CD4-positive, alpha-beta T cell treated with Interleukin-1 beta for 1 hour (primary cell): Measurements from ENCODE around the gene TSPEAR.
"Not testable (repeated sequence)": the region's sequence is repeated elsewhere in the genome, so short reads cannot be mapped to it uniquely, and the experiment has no call there.

Source experiments
- DNase-seq, 2 donors: peaks; one replicate each; pipeline ENCODE4 v3.0.0-alpha.2; 2020 to 2022

Gene TSPEAR

DNA sequence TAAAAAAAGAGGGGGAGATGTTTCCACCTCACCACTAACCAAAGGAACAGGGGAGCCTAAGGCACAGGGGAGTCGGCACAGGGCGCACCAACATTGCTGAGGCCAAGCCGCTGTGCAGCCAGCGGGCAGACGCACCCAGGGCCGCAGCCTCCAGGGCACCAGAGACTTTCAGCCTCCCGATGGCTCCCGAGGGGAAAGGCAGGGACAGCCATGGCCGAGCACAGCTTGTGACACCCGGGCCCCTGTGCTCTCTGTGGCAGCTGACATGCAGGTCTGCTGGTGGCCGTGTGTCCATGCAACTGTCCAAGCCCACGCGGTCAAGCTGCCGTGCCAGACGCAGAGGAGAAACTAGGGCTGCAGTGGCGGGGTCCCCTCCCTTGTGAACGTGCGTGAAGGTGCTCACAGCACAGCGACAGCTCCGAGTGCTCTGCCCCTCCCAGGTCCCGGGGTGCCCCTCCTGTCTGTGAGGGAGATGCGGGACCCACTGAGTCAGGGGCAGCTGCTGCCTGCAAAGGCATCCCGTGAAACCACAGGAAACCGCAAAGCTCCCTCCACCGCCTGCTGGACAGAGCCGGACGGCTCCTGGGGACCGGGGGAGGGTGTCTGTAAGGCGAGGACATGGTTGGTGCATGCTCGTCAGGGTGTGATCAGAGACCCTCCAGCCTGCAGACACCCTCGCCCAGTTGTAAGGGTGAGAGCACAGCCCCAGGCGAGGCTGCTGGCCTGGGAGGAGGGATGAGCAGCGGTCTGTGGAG is 62.6 kb downstream of the TSPEAR start:
- DNase-seq, result no peak

DNA sequence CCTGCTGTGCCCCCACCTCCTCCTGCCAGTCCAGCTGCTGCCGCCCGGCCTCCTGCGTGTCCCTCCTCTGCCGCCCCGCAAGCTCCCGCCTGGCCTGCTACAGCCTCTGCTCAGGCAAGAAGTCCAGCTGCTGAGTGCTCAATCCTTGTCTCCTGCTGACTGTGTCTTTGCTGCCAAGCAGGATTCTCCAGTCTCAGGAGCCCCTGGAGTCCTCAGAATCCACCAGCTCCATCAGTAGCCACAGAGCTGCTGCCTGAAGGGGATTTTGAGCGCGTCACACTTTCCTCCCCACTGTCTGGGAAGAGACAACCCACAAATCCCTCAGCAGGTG is 64.2 kb downstream of the TSPEAR start:
- no peak for DNase-seq

DNA sequence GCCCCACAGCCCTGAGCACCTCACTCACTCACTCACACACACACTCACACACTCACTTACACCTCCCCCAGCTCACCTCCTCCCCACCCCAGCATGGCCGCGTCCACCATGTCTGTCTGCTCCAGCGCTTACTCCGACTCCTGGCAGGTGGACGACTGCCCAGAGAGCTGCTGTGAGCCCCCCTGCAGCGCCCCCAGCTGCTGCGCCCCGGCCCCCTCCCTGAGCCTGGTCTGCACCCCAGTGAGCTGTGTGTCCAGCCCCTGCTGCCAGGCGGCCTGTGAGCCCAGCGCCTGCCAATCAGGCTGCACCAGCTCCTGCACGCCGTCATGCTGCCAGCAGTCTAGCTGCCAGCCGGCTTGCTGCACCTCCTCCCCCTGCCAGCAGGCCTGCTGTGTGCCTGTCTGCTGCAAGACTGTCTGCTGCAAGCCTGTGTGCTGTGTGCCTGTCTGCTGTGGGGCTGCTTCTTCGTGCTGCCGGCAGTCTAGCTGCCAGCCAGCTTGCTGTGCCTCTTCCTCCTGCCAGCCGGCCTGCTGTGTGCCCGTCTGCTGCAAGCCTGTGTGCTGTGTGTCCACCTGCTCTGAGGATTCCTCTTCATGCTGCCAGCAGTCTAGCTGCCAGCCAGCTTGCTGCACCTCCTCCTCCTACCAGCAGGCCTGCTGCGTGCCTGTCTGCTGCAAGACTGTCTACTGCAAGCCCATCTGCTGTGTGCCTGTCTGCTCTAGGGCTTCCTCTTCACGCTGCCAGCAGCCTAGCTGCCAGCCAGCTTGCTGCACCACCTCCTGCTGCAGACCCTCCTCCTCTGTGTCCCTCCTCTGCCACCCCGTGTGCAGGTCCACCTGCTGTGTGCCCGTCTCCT is 64.8 kb downstream of the TSPEAR start, which contains the start of gene KRTAP10-11:
Gene KRTAP10-11 (plus strand): TSS at position 49 of the 856 bp plus-strand sequence. CDS start 45 bp downstream, at position 94.
- not testable (repeated sequence) for DNase-seq

DNA sequence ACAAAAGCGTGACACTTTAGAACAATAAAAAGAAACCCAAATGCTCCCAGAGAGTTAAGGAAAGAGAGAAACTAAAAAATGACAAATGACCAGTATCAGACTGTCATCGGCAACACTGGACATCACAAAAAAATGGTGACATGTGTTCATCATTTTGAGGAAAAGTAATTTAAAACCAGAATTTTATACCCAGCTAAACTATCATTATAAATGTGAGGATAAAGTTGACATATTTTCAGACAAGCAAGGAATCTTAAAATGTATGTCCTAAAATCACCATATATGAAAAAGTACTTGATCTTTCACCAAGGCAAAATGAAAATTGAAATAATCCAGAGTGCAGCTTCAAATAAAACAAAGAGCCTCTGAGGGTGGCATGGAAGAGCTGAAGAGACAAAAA is 66.5 kb downstream of the TSPEAR start:
- DNase-seq, result no peak

DNA sequence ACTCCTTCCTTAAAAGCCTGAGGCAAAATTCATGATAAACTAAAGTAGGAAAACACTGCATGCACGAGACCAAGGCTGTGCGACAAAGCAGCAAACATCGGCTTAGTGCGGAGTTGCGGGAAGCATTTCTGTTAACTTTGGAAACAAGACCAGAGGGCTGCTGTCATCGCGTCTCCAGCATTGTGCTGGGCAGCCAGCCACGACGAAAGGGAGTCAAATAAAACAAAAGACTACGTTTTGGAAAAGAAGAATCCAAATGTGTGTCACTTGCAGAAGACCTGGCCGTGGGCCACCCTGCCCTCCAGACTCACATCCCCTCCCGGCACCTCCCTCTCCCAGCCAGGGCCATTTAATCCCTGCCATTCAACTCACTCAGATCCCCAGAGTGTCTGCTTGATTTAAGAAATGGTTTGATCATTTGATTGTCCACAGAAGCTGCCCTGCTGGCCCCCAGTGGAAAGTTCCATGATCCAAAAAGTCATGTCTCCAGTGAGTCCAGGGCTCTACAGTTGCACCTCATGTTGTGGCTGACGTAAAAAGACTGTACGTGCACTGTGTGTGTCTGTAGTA is 67.5 kb downstream of the TSPEAR start:
- no peak for DNase-seq

DNA sequence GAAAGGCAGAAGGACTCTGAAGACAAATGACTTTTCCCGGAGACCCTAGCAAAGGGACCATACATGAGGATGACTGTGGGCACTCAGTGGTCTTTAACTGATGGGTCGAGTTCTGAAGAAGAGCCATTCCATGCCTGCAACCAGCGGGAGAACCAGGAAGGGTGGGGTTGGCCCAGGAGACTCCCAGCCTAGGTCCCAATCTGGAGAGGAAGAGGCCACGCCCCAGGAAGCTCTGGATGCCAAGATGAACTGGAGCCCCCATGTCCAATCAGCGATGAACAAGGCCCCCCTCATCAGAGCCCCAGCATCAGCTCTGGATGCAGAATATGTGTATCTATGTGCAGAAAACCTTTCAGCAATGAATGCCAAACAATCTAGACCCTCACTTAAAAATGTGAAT is 70.6 kb downstream of the TSPEAR start:
- DNase-seq, result no peak

DNA sequence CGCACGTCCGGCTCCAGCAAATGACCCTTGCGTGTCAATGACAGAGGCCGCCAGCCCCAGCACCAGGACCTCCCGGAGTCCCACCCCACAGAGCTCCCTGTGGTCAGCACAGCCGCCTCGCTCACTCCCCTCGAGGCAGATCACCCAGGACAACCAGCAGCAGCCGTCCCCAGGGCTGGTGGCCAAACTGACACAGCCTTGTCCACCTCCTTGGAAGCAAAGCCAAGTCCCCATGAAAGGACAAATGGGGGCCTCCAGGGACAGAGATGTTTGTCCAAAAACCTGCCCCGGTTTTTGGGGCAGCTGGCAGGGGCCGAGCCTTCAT is 72.1 kb downstream of the TSPEAR start:
- no peak for DNase-seq

DNA sequence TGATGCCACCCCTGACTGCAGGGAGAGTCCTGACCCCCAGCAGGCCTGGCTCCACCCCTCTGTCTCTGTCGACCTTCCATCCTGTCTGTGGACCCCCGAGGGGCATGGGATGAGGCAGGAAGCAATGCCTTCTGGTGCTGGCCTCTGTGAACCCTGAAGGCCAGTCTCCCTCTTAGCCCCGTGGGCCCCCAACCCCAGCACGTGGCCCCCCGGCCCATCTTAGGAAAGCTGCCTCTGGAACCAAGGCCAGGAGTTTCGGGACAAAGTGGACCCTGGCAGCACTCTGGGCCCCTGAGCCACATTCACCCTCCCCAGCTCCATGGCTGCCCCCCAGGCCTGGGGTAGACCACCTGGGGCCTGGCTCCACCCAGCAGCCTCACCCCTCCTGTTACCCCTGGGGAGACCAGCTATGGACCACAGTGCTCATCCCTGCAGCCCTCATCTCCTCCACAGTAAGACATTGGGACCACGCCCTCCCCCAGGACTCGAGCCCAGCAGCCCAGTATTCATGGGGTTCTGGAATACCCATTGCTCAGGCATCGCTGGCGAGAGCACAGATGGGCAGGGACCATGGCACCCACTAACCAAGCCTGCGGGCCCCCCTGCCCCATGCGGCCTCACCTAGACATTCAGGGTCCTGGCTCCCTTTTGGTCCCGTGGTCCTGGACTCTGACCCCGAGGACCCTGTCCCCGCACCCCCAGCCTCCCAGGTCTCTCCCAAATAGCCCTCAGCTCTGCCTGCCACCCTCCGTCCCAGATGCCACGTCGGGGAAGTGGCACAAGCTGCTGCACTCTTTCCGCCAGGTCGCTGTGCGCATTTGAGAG is 72.7 kb downstream of the TSPEAR start:
- not testable (repeated sequence) for DNase-seq

DNA sequence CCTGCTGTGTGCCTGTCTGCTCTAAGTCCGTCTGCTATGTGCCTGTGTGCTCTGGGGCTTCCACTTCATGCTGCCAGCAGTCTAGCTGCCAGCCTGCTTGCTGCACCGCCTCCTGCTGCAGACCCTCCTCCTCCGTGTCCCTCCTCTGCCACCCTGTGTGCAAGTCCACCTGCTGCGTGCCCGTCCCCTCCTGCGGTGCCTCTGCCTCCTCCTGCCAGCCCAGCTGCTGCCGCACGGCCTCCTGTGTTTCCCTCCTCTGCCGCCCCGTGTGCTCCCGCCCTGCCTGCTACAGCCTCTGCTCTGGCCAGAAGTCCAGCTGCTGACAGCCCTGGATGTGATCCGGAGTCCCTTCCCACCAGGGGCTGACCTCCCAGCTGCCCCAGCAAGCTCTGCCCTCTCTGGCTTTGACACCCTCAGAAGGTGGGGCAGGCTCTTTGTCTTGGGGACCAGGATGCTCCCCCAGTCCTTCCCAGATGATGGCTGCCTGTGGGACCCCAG is 73.5 kb downstream of the TSPEAR start:
- DNase-seq, result not testable (repeated sequence)

DNA sequence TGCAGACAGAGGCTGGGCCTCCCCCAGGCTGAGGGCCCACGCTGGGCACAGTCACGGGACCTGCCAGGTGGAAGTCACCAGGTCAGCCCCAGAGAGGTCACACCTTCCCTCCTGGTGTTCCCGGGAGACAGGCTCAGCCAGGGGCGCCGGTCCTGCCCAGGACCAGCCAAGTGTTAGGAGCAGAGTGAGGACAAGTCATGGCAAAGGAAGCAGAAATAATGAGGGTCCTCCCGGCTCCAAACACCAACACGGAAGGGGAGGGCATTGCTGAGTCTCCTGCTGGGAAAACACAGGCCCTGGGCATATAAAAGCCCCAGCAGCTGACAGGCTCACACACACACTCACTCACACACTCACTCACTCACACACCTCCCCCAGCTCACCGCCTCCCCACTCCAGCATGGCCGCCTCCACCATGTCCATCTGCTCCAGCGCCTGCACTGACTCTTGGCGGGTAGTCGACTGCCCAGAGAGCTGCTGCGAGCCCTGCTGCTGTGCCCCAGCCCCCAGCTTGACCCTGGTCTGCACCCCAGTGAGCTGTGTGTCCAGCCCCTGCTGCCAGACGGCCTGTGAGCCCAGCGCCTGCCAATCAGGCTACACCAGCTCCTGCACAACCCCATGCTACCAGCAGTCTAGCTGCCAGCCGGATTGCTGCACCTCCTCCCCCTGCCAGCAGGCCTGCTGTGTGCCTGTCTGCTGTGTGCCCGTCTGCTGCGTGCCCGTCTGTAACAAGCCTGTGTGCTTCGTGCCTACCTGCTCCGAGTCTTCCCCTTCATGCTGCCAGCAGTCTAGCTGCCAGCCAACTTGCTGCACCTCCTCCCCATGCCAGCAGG is 74.1 kb downstream of the TSPEAR start, which contains the start of gene KRTAP10-10:
Gene KRTAP10-10 (plus strand): TSS at position 339 of the 833 bp plus-strand sequence. CDS start 62 bp downstream, at position 401.
- no peak for DNase-seq

DNA sequence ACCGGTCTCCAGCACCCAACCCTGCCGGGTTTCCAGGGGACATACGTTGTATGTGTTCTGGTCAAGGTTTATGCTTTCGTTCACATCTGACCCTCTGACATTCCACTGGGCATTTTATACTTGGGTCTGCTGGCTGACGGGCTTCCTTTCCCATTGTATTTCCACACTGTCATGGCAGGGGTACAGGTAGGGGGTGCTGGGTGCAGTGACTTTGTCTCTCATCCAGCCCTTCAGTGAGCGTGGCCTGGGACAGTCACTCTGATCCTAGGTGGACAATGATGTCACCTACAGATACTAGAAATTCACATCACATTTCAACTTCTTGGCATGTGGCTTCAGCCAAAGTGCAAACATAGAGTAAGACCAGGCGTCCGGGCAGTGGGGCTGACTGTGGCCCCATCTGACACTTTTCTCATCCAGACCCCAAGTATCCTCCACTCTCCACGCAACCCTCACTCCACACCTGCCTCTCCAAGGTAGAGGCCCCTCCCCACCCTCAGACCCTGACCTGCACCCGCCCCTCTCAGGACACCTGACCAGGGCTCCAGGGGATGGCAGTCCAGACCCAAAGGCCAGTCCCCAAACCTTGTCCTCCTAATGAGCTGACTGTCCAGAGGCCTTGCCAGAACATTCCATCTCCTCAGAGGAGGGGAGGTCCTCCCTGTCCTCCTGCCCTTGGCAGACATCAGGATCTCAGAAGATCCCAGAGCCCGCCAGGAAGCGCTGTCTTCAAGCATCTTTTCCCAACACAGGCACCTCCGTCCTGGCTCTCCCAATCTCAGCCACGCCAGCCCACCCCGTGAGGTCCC is 75.0 kb downstream of the TSPEAR start:
- DNase-seq, result no peak

DNA sequence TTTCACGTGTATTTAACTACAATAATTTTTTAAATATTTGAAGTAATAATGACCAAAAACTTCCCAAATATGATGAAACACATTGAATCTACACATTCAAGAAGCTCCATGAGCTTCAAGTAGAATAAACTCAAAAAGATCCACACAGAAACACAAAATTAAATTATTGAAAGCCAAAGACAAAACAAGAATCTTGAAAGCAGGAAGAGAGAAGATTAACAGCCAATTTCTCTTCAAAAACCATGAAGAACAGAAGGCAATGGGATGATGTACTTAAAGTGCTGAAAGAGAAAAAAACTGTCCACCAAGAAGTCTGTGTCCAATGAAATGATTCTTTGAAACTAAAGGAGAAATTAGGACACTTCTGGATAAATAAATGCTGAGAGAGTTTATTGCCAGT is 79.3 kb downstream of the TSPEAR start:
- DNase-seq, result no peak

DNA sequence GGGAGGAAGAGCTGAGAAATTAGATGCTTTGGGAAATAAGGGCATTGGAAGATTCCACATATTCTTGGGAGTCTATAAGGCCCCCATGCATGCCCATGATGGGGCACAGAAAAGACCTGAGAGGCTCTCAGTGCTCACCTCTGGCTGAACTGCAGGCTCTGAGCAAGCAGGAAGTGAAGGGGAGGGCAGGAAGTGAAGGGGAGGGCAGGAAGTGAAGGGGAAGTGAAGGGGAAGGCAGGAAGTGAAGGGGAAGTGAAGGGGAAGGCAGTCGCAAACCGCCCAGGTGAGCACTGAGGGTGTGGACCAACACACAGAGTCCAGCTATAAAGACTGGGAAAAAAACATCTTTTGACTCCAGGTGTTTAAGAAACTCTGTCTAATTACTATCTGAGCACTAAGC is 80.9 kb downstream of the TSPEAR start:
- DNase-seq, result peak in 1 of 2 donors; percentile 13

DNA sequence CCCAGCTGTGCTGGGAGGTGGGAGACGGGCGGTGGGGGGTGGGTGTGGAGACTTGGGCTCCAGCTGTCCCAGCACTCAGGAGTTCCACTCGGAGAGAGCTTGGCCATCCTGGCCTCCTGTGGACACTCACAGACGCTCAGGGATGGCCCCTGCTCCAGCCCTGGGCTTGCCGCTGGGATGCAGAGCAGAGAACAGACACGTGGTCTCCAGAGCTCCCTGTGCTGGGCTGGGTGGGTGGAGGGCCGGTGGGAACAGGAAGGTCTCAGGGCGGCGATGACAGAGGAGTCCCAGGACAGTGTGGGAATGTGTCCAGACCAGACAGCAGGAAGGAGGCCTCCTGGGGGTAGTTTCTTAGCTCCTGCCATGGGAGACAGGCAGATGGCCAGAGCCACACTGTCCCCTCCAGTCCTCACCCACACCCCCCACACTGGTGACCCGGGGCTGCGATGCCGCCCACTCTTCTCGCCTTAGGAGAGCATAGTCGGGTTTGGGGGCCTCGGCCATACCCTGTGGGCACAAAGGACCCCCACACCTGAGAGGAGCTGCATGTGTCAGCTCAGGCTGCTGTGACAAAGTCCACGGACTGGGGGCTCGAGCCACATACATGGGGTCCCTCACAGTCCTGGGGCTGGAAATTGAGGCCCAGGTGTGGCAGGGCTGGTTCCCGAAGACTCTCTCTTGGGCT is 82.5 kb downstream of the TSPEAR start:
- DNase-seq, result no peak

DNA sequence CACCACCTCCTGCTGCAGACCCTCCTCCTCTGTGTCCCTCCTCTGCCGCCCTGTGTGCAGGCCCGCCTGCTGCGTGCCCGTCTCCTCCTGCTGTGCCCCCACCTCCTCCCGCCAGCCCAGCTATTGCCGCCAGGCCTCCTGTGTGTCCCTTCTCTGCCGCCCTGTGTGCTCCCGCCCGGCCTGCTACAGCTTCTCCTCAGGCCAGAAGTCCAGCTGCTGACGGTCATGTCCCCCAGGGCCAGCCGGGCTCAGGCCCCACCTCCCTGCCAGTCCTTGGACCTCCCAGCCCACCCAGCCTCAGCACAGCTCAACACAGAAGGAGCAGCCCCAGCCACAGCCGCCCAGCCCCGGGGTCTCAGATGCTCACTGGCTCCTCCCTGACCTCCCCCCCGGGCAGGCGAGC is 83.5 kb downstream of the TSPEAR start:
- not testable (repeated sequence) for DNase-seq

DNA sequence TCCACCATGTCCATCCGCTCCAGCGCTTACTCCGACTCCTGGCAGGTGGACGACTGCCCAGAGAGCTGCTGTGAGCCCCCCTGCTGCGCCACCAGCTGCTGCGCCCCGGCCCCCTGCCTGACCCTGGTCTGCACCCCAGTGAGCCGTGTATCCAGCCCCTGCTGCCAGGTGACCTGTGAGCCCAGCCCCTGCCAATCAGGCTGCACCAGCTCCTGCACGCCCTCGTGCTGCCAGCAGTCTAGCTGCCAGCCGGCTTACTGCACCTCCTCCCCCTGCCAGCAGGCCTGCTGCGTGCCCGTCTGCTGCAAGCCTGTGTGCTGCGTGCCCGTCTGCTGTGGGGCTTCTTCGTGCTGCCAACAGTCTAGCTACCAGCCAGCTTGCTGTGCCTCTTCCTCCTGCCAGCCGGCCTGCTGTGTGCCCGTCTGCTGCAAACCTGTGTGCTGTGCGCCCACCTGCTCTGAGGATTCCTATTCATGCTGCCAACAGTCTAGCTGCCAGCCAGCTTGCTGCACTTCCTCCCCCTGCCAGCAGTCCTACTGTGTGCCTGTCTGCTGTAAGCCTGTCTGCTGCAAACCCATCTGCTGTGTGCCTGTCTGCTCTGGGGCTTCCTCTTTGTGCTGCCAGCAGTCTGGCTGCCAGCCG is 84.1 kb downstream of the TSPEAR start:
- not testable (repeated sequence) for DNase-seq

DNA sequence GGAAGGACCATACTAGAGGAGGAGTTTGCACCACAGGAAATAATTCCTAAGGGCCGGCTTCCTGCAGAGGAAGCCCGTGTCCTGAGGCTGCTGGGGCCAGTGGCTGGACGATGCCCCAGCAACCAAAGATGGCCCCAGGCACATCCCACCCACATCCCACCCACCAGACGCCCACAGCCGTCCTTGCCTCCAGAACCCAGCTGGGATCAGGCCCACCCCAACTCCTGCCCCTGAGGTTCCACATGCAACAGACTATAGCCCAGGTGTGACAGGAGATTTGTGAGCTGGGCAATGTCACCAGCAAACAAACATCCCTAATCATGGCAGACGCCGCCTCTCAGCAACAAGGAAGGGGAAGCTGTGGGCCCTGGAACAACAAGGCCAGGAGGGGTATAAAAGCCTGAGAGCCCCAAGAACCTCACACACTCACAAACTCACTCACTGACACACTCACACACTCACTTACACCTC is 84.7 kb downstream of the TSPEAR start, which contains the start of gene KRTAP10-9:
Gene KRTAP10-9 (plus strand): TSS at position 421 of the 471 bp plus-strand sequence. CDS start 79 bp downstream, outside the sequence.
- no peak for DNase-seq

DNA sequence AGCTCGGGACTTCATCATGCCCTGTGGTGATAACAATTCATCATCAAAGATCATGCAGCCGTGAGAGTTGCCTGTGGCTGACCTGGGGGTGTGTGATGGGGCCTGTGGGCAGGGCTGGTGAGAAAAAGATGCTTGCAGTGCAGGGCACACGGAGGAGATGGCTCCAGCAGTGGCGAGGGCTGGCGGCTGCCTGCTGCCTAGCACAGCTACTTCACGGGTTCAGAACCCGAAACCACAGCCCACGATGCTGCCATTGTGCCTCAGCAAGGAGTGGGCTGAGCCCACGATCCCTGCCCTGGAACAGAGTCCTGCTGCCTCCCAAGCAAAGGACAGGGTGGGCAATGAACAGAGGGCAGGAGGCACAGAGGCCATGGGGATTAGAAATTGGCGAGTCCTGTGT is 85.1 kb downstream of the TSPEAR start:
- DNase-seq, result peak; percentile 38 to 52

DNA sequence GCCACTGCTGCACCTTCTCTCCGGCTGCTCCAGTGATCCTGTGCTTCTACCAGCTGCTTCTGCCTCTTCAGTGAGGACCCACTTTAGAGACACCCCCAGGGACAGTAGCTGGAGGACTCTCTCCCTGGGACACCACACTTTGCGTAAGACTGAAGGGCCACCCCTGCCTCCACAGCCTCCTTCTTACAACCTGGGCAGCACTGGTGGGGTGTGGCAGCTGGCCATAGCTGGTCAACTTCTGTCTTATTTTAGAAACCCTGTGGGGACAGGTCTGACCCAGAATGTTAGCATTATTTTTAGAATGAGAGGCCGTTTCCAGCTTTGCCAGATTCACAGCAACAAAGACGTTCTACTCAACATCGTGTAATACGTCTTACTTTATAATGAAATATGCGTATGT is 85.6 kb downstream of the TSPEAR start:
- no peak for DNase-seq
